K562 (cell line): ENCODE data around the gene TNFRSF11A. TPM values are rescaled to one million over a fixed set of nuclear protein-coding genes. Genes with fewer than 3 reads are reported as not detected.

Experiments used
- PHF8 ChIP-seq: fragments of 200-600 bp; sonication (generic); IDR thresholded peaks from 2 replicates; pipeline ENCODE4 v1.6.1; 2012; ENCODE audit warnings: mixed run types, mild to moderate bottlenecking, inconsistent platforms, low read length, moderate library complexity, borderline replicate concordance
- PTBP1 ChIP-seq: fragments of 200-400 bp; formaldehyde crosslinking; IDR thresholded peaks from 2 replicates; pipeline ENCODE4 v1.6.1; 2017; ENCODE audit warnings: low read depth, low read length
- RCOR1 ChIP-seq, 2 experiments: IDR thresholded peaks; 2 replicates each; pipeline ENCODE4 v1.6.1; 2012; ENCODE audit warnings: low read depth in 2 of 2, low read length in 2 of 2, borderline replicate concordance in 1 of 2, improper control_type of control experiment in 1 of 2
- ZFPM2 ChIP-seq: fragments of 250-450 bp; sonication (Bioruptor Pico); IDR thresholded peaks from 2 replicates; pipeline ENCODE4 v1.5.1; 2022; ENCODE audit warnings: mild to moderate bottlenecking
- polyA plus RNA-seq, 8 experiments: library from polyadenylated mRNA; depleted of rRNA in 4 of 8; stranded (reverse) in 5 of 8; unstranded in 3 of 8; fragments of >200 nt; fragmentation: Nextera tagmentation in 2 of 8; fragmentation: Illumina TruSeq in 1 of 8; extraction: Ambion mirVana in 2 of 8; extraction: Trizol in 1 of 8; gene quantifications; 2 replicates each; pipeline versions ENCODE4 v1.2.1 to v1.2.3, GENCODE V29; 2011 to 2014; ENCODE audit warnings: inconsistent platforms in 1 of 8, missing spikeins in 1 of 8
- total RNA-seq, 7 experiments: library from RNA; depleted of rRNA in 6 of 7; stranded (reverse); fragments of >200 nt in 6 of 7; fragmentation: Illumina TruSeq in 2 of 7; extraction: Trizol in 2 of 7; gene quantifications; 2 replicates each; pipeline versions ENCODE4 v1.2.1 to v1.2.3, GENCODE V29; 2011 to 2021; ENCODE audit warnings: low replicate concordance in 1 of 7
- TF ChIP-seq, protein P1 (sequence below): fragments of 450-650 bp; IDR thresholded peaks from 2 replicates; pipeline ENCODE4 v1.6.1; 2016; ENCODE audit warnings: low read depth
- TF ChIP-seq, protein P2 (sequence below): sonication (generic); formaldehyde crosslinking; IDR thresholded peaks from 2 replicates; pipeline ENCODE4 v1.8.0; 2022; ENCODE audit warnings: mild to moderate bottlenecking, missing genetic modification reagents
- TF ChIP-seq, protein P3 (sequence below): IDR thresholded peaks from 2 replicates; pipeline ENCODE4 v1.6.1; 2014; ENCODE audit warnings: antibody characterized with exemption

The TNFRSF11A gene
- total and polyA plus RNA-seq, 9 of the 15 experiments (the other 6 are each of a cell fraction or from before 2014, with no cell fraction given), result 0.03 to 0.06 (median 0.04) TPM; not detected in 6

DNA sequence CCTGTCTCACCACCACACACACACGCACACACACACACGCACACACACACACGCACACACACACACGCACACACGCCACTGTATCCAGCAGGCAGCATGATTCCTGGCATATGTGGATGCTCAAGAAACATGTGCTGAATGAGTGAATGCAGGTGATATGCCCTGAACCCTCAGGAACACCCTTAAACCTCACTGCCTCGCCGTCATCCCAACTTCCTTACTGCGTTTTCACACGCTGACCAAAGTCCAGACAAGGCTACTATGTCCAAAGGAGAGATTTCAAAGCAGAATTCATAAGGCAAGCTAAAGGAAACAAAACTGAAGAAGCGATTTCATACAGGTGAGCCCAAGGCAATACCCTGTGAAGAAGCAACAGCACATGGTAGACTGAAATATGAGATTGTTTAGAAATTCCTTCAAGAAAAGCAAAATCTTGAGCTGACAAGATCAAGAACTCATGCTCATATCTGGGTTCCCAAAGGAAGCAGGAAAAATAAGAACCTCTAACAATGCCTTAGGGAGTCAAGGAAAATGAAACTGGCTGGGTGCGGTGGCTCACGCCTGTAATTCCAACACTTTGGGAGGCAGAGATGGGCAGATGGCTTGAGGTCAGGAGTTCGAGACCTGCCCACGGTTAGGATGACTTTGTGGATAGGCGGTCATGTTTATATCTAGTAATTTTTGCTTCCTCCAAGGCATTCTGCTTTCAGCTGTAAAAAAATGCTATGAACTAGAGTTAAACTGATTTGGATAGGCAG lies 69.1 kb downstream of the TNFRSF11A start (continued):
- TF ChIP-seq, protein P1, sequence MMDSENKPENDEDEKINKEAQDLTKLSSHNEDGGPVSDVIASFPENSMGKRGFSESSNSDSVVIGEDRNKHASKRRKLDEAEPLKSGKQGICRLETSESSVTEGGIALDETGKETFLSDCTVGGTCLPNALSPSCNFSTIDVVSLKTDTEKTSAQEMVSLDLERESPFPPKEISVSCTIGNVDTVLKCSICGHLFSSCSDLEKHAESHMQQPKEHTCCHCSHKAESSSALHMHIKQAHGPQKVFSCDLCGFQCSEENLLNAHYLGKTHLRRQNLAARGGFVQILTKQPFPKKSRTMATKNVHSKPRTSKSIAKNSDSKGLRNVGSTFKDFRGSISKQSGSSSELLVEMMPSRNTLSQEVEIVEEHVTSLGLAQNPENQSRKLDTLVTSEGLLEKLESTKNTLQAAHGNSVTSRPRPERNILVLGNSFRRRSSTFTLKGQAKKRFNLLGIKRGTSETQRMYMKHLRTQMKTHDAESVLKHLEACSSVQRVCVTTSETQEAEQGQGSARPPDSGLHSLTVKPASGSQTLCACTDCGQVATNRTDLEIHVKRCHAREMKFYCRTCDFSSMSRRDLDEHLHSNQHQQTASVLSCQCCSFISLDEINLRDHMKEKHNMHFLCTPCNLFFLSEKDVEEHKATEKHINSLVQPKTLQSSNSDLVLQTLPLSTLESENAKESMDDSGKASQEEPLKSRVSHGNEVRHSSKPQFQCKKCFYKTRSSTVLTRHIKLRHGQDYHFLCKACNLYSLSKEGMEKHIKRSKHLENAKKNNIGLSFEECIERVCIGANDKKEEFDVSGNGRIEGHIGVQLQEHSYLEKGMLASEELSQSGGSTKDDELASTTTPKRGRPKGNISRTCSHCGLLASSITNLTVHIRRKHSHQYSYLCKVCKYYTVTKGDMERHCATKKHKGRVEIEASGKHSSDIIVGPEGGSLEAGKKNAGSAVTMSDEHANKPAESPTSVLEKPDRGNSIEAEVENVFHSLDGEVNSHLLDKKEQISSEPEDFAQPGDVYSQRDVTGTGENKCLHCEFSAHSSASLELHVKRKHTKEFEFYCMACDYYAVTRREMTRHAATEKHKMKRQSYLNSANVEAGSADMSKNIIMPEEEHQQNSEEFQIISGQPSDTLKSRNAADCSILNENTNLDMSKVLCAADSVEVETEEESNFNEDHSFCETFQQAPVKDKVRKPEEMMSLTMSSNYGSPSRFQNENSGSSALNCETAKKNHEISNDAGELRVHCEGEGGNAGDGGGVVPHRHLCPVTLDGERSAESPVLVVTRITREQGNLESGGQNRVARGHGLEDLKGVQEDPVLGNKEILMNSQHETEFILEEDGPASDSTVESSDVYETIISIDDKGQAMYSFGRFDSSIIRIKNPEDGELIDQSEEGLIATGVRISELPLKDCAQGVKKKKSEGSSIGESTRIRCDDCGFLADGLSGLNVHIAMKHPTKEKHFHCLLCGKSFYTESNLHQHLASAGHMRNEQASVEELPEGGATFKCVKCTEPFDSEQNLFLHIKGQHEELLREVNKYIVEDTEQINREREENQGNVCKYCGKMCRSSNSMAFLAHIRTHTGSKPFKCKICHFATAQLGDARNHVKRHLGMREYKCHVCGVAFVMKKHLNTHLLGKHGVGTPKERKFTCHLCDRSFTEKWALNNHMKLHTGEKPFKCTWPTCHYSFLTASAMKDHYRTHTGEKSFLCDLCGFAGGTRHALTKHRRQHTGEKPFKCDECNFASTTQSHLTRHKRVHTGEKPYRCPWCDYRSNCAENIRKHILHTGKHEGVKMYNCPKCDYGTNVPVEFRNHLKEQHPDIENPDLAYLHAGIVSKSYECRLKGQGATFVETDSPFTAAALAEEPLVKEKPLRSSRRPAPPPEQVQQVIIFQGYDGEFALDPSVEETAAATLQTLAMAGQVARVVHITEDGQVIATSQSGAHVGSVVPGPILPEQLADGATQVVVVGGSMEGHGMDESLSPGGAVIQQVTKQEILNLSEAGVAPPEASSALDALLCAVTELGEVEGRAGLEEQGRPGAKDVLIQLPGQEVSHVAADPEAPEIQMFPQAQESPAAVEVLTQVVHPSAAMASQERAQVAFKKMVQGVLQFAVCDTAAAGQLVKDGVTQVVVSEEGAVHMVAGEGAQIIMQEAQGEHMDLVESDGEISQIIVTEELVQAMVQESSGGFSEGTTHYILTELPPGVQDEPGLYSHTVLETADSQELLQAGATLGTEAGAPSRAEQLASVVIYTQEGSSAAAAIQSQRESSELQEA, result no peak
- TF ChIP-seq PHF8 (no peak), RCOR1 (IDR thresholded peaks at IDR 0.05; ENCODE audit: borderline replicate concordance in 1 of 2, low read depth in 2 of 2, low read length in 2 of 2) (no peak), ZFPM2 (no peak), PTBP1 (no peak)
- TF ChIP-seq, protein P2, sequence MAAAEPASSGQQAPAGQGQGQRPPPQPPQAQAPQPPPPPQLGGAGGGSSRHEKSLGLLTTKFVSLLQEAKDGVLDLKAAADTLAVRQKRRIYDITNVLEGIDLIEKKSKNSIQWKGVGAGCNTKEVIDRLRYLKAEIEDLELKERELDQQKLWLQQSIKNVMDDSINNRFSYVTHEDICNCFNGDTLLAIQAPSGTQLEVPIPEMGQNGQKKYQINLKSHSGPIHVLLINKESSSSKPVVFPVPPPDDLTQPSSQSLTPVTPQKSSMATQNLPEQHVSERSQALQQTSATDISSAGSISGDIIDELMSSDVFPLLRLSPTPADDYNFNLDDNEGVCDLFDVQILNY, result no peak
- TF ChIP-seq, protein P3, sequence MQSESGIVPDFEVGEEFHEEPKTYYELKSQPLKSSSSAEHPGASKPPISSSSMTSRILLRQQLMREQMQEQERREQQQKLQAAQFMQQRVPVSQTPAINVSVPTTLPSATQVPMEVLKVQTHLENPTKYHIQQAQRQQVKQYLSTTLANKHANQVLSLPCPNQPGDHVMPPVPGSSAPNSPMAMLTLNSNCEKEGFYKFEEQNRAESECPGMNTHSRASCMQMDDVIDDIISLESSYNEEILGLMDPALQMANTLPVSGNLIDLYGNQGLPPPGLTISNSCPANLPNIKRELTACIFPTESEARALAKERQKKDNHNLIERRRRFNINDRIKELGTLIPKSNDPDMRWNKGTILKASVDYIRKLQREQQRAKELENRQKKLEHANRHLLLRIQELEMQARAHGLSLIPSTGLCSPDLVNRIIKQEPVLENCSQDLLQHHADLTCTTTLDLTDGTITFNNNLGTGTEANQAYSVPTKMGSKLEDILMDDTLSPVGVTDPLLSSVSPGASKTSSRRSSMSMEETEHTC, result no peak
- TF ChIP-seq, all 486 proteins: peak for 0
